AG04449 (cell line): ENCODE measurements around the gene PALLD.

Experiments used
- CTCF ChIA-PET: fragments of 350-600 bp; formaldehyde crosslinking; extraction: SDS; loops from one replicate; lab custom pipeline; 2021; ENCODE audit warnings: antibody characterized with exemption; lab: Yijun Ruan, JAX
- POLR2A ChIA-PET: fragments of 400-600, 350-600 bp; formaldehyde crosslinking; extraction: SDS; loops from one replicate; lab custom pipeline; 2020; ENCODE audit warnings: antibody characterized with exemption, inconsistent platforms; lab: Yijun Ruan, JAX
- DNase-seq: peaks from one replicate; pipeline ENCODE4 v3.0.0-alpha.2; 2010; ENCODE audit warnings: low read depth, low spot score
- H3K4me3 ChIP-seq: 2 replicates; pipeline ENCODE4 v1.5.1; 2011; ENCODE audit warnings: low read depth, mild to moderate bottlenecking, control low read depth, low read length
- TF ChIP-seq, protein P1 (sequence below): IDR thresholded peaks from one replicate; pipeline ENCODE4 v1.5.1; 2011; ENCODE audit warnings: mild to moderate bottlenecking, moderate library complexity, low read length, control low read depth, inconsistent platforms; ENCODE audit not compliant: insufficient read depth; ENCODE audit errors: missing control alignments

The PALLD gene

GRCh38 chr4:168575473-168575872 is 78.6 kb downstream of the PALLD start:
- POLR2A ChIA-PET, result no interaction called here
- TF ChIP-seq, protein P1, sequence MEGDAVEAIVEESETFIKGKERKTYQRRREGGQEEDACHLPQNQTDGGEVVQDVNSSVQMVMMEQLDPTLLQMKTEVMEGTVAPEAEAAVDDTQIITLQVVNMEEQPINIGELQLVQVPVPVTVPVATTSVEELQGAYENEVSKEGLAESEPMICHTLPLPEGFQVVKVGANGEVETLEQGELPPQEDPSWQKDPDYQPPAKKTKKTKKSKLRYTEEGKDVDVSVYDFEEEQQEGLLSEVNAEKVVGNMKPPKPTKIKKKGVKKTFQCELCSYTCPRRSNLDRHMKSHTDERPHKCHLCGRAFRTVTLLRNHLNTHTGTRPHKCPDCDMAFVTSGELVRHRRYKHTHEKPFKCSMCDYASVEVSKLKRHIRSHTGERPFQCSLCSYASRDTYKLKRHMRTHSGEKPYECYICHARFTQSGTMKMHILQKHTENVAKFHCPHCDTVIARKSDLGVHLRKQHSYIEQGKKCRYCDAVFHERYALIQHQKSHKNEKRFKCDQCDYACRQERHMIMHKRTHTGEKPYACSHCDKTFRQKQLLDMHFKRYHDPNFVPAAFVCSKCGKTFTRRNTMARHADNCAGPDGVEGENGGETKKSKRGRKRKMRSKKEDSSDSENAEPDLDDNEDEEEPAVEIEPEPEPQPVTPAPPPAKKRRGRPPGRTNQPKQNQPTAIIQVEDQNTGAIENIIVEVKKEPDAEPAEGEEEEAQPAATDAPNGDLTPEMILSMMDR, result no peak

DNA sequence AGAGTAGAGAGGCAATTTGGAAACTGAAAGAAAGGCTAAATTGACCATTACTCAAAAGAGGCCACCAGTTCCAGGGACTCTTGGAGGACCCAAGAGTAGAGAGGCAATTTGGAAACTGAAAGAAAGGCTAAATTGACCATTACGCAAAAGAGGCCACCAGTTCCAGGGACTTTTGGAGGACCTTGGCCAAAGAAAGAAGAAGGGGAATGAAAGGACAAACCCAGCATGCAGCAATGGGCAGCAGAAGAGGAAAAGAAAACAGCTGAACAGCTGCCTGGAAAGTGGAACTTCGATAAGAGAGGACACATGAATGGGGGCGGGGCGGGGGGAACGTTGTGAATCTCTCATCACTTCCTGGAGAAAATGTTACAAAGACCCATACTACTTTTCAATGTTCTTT is 80.8 kb downstream of the PALLD start:
- ChIA-PET CTCF (no interaction called here), POLR2A (no interaction called here)
- TF ChIP-seq, protein P1, result no peak
- no peak overlapping the region for H3K4me3 ChIP-seq
- no peak for DNase-seq

More at GRCh38 chr4:168575473-168575872, 78.6 kb downstream of the PALLD start:
- H3K4me3 ChIP-seq, result no peak overlapping the region
- CTCF ChIA-PET, result interaction anchor here (6.4 kb wide), 1 partner anchor 11 kb away, joined by 39 read pairs; no protein-coding TSS in a partner anchor
- DNase-seq, result no peak

GRCh38 chr4:168580228-168580627 is 83.4 kb downstream of the PALLD start:
- no peak for DNase-seq
- ChIA-PET POLR2A (no interaction called here), CTCF (no interaction called here)
- TF ChIP-seq, protein P1, result no peak
- no peak overlapping the region for H3K4me3 ChIP-seq

GRCh38 chr4:168584321-168584771 is 87.5 kb downstream of the PALLD start:
- POLR2A ChIA-PET, result no interaction called here
- TF ChIP-seq, protein P1, result no peak
- DNase-seq, result no peak
- H3K4me3 ChIP-seq, result no peak overlapping the region
- CTCF ChIA-PET, result no interaction called here

GRCh38 chr4:168585168-168586091 is 88.6 kb downstream of the PALLD start:
- ChIA-PET POLR2A (interaction anchor here (0.6 to 1.1 kb wide), 3 partner anchors 26 to 247 kb away, joined by 3 to 5 read pairs (median 4); no protein-coding TSS in a partner anchor), CTCF (interaction anchor here (0.6 to 3.4 kb wide), 57 partner anchors 9 to 451 kb away, joined by 3 to 39 read pairs (median 3); no protein-coding TSS in a partner anchor)
- H3K4me3 ChIP-seq, result no peak overlapping the region
- no peak for DNase-seq
- TF ChIP-seq, protein P1, result peak; percentile 79

GRCh38 chr4:168586926-168587325 is 90.1 kb downstream of the PALLD start:
- ChIA-PET CTCF (interaction anchor here (0.6 to 3.4 kb wide), 13 partner anchors 14 to 433 kb away, joined by 3 to 39 read pairs (median 4); no protein-coding TSS in a partner anchor), POLR2A (no interaction called here)
- no peak overlapping the region for H3K4me3 ChIP-seq
- no peak for DNase-seq
- TF ChIP-seq, protein P1, result no peak
